ENCODE results near the gene FAM177A1. TPM values are rescaled to one million over a fixed set of nuclear protein-coding genes. Genes with fewer than 3 reads are reported as not detected.

The FAM177A1 gene
- total RNA-seq, 1 donor from 2014 or later, result 58.2 TPM

- Histone ChIP-seq H3K4me1 (peaks cover 16% of the 10 kb centered on the region), H4K20me1 (ENCODE audit: low read depth) (peaks cover 13% of the 10 kb centered on the region), H3K27me3 (no peaks in the 10 kb centered on the region), H3K4me2 (no peak overlapping the region), H3F3A (ENCODE audit: low read depth) (peaks cover 11% of the 10 kb centered on the region), H3K9me3 (ENCODE audit: low read depth) (no peaks in the 10 kb centered on the region), H3K4me3 (no peak overlapping the region), H2AFZ (replicated peaks) (no peak overlapping the region), H3K36me3 (peaks cover under 1% of the 10 kb centered on the region), H3K27ac (no peak overlapping the region), H3K9ac (no peak overlapping the region), H3K79me2 (ENCODE audit: low read depth) (peaks cover 6% of the 10 kb centered on the region)
- Mint-ChIP-seq H3K4me1 (no peaks in the 10 kb centered on the region), H3K27me3 (ENCODE audit: insufficient read depth, low read depth) (peaks cover 4% of the 10 kb centered on the region), H3K4me3 (no peak overlapping the region), H3K9me3 (no peaks in the 10 kb centered on the region), H3K36me3 (peaks cover 10% of the 10 kb centered on the region), H3K27ac (no peak overlapping the region)
- TF ChIP-seq EZH2 (IDR thresholded peaks at IDR 0.05), result no peak
- no peak for DNase-seq (ENCODE audit: low spot score)
Observed at GRCh38 chr14:35001621-35002020, 44.5 kb upstream of the FAM177A1 start.

- Mint-ChIP-seq H3K4me1 (no peaks in the 10 kb centered on the region), H3K27me3 (ENCODE audit: insufficient read depth, low read depth) (peaks cover 4% of the 10 kb centered on the region), H3K36me3 (peaks cover 12% of the 10 kb centered on the region), H3K9me3 (no peaks in the 10 kb centered on the region), H3K27ac (no peak overlapping the region), H3K4me3 (no peak overlapping the region)
- H4K20me1 ChIP-seq (ENCODE audit: low read depth), result no peaks in the 10 kb centered on the region
- no peak overlapping the region for H3K4me2 ChIP-seq
- TF ChIP-seq EZH2 (IDR thresholded peaks at IDR 0.05) (no peak), EZH2phosphoT487 (IDR thresholded peaks at IDR 0.05) (no peak), CTCF (IDR thresholded peaks at IDR 0.05) (no peak)
- H3F3A ChIP-seq (ENCODE audit: low read depth), result peaks cover 4% of the 10 kb centered on the region
- no peaks in the 10 kb centered on the region for H3K79me2 ChIP-seq (ENCODE audit: low read depth)
- H2AFZ ChIP-seq (replicated peaks), result no peak overlapping the region
- peaks cover 7% of the 10 kb centered on the region for H3K36me3 ChIP-seq
- no peak overlapping the region for H3K9ac ChIP-seq
- no peak for DNase-seq (ENCODE audit: low spot score)
- H3K4me3 ChIP-seq, result no peak overlapping the region
- no peaks in the 10 kb centered on the region for H3K4me1 ChIP-seq
- H3K9me3 ChIP-seq (ENCODE audit: low read depth), result no peaks in the 10 kb centered on the region
- no peaks in the 10 kb centered on the region for H3K27me3 ChIP-seq
- no peak overlapping the region for H3K27ac ChIP-seq
Observed at GRCh38 chr14:35004839-35005238, 41.2 kb upstream of the FAM177A1 start.

- H3F3A ChIP-seq (ENCODE audit: low read depth), result no peaks in the 10 kb centered on the region
- H3K4me1 Mint-ChIP-seq, result no peaks in the 10 kb centered on the region
- no peak overlapping the region for H3K9ac ChIP-seq
- H3K36me3 Mint-ChIP-seq, result peaks cover 8% of the 10 kb centered on the region
- H2AFZ ChIP-seq (replicated peaks), result no peak overlapping the region
- H3K27me3 Mint-ChIP-seq (ENCODE audit: insufficient read depth, low read depth), result no peaks in the 10 kb centered on the region
- DNase-seq (ENCODE audit: low spot score), result no peak
- H3K4me3 Mint-ChIP-seq, result no peak overlapping the region
- peaks cover 24% of the 10 kb centered on the region for H3K36me3 ChIP-seq
- H3K4me3 ChIP-seq, result no peak overlapping the region
- H3K4me1 ChIP-seq, result no peaks in the 10 kb centered on the region
- no peak overlapping the region for H3K4me2 ChIP-seq
- no peaks in the 10 kb centered on the region for H3K27me3 ChIP-seq
- TF ChIP-seq EZH2 (IDR thresholded peaks at IDR 0.05) (no peak), CTCF (IDR thresholded peaks at IDR 0.05) (no peak), EZH2phosphoT487 (IDR thresholded peaks at IDR 0.05) (no peak)
- no peak overlapping the region for H3K27ac ChIP-seq
- H4K20me1 ChIP-seq (ENCODE audit: low read depth), result no peaks in the 10 kb centered on the region
- H3K9me3 ChIP-seq (ENCODE audit: low read depth), result no peaks in the 10 kb centered on the region
- H3K79me2 ChIP-seq (ENCODE audit: low read depth), result no peaks in the 10 kb centered on the region
- no peaks in the 10 kb centered on the region for H3K9me3 Mint-ChIP-seq
- no peak overlapping the region for H3K27ac Mint-ChIP-seq
Observed at GRCh38 chr14:35016568-35016967, 29.5 kb upstream of the FAM177A1 start.

- H3K79me2 ChIP-seq (ENCODE audit: low read depth), result no peaks in the 10 kb centered on the region
- no peak for DNase-seq (ENCODE audit: low spot score)
Observed at GRCh38 chr14:35020713-35021112, 25.4 kb upstream of the FAM177A1 start.

More at GRCh38 chr14:35020713-35021112, 25.4 kb upstream of the FAM177A1 start:
- no peaks in the 10 kb centered on the region for H3K27me3 ChIP-seq
- Mint-ChIP-seq H3K9me3 (no peaks in the 10 kb centered on the region), H3K27me3 (ENCODE audit: insufficient read depth, low read depth) (no peaks in the 10 kb centered on the region), H3K4me1 (no peaks in the 10 kb centered on the region), H3K27ac (no peak overlapping the region), H3K36me3 (peaks cover 11% of the 10 kb centered on the region), H3K4me3 (no peak overlapping the region)
- peaks cover 14% of the 10 kb centered on the region for H3K36me3 ChIP-seq
- no peak overlapping the region for H3K4me3 ChIP-seq
- no peaks in the 10 kb centered on the region for H3F3A ChIP-seq (ENCODE audit: low read depth)
- no peak for TF ChIP-seq EZH2 (IDR thresholded peaks at IDR 0.05)
- no peak for TF ChIP-seq EZH2phosphoT487 (IDR thresholded peaks at IDR 0.05)
- TF ChIP-seq CTCF (IDR thresholded peaks at IDR 0.05), result no peak
- H3K9ac ChIP-seq, result no peak overlapping the region
- no peaks in the 10 kb centered on the region for H4K20me1 ChIP-seq (ENCODE audit: low read depth)
- H3K9me3 ChIP-seq (ENCODE audit: low read depth), result no peaks in the 10 kb centered on the region
- H3K4me2 ChIP-seq, result no peak overlapping the region
- H3K27ac ChIP-seq, result no peak overlapping the region
- no peak overlapping the region for H2AFZ ChIP-seq (replicated peaks)
- no peaks in the 10 kb centered on the region for H3K4me1 ChIP-seq
